HepG2 (cell line): ENCODE measurements around the gene ZNF394. TPM values are rescaled to one million over a fixed set of nuclear protein-coding genes. Genes with fewer than 3 reads are reported as not detected.

Experiments
- HMGXB4 ChIP-seq, 2 experiments: sonication (generic) in 1 of 2; formaldehyde crosslinking in 1 of 2; IDR thresholded peaks; 2 replicates each; pipeline versions ENCODE4 v1.4.0 to v1.6.1; 2018 to 2020; ENCODE audit warnings: missing genetic modification reagents in 2 of 2, borderline replicate concordance in 1 of 2, low read depth in 1 of 2, mild to moderate bottlenecking in 1 of 2, missing biosample characterization in 1 of 2
- KDM1A ChIP-seq: IDR thresholded peaks from 2 replicates; pipeline ENCODE4 v1.6.1; 2016; ENCODE audit warnings: missing compliant biosample characterization
- NFYC ChIP-seq: IDR thresholded peaks from 2 replicates; pipeline ENCODE4 v1.6.1; 2016; ENCODE audit warnings: missing genetic modification reagents, missing compliant biosample characterization
- NONO ChIP-seq, 2 experiments: fragments of 450-650 bp in 1 of 2; sonication (generic) in 1 of 2; formaldehyde crosslinking in 1 of 2; IDR thresholded peaks in 1 of 2; conservative IDR thresholded peaks in 1 of 2; 2 replicates each; pipeline versions ENCODE4 v1.6.1 to v1.8.0; 2017 to 2022; ENCODE audit warnings: mild to moderate bottlenecking in 1 of 2, missing genetic modification reagents in 1 of 2, moderate library complexity in 1 of 2
- PHF21A ChIP-seq: sonication (generic); formaldehyde crosslinking; IDR thresholded peaks from 2 replicates; pipeline ENCODE4 v1.5.0; 2020; ENCODE audit warnings: mild to moderate bottlenecking, missing genetic modification reagents
- RFX3 ChIP-seq: IDR thresholded peaks from 2 replicates; pipeline ENCODE4 v1.6.1; 2016; ENCODE audit warnings: missing biosample characterization, missing genetic modification reagents
- SETDB1 ChIP-seq: sonication (generic); formaldehyde crosslinking; IDR thresholded peaks from 2 replicates; pipeline ENCODE4 v1.5.1; 2020; ENCODE audit warnings: missing genetic modification reagents, mild to moderate bottlenecking, borderline replicate concordance
- SIX4 ChIP-seq: sonication (generic); formaldehyde crosslinking; IDR thresholded peaks from 2 replicates; pipeline ENCODE4 v1.4.0; 2020; ENCODE audit warnings: missing genetic modification reagents
- XBP1 ChIP-seq: sonication (generic); formaldehyde crosslinking; IDR thresholded peaks from 2 replicates; pipeline ENCODE4 v1.5.0; 2020; ENCODE audit warnings: missing genetic modification reagents
- YEATS4 ChIP-seq: sonication (generic); formaldehyde crosslinking; IDR thresholded peaks from 2 replicates; pipeline ENCODE4 v1.4.0; 2020; ENCODE audit warnings: missing genetic modification reagents, borderline replicate concordance
- ZFP82 ChIP-seq: sonication (generic); formaldehyde crosslinking; IDR thresholded peaks from 2 replicates; pipeline ENCODE4 v1.5.1; 2020; ENCODE audit warnings: mild to moderate bottlenecking, missing genetic modification reagents, borderline replicate concordance
- ZMYM2 ChIP-seq: sonication (generic); formaldehyde crosslinking; IDR thresholded peaks from 2 replicates; pipeline ENCODE4 v1.8.0; 2022; ENCODE audit warnings: mild to moderate bottlenecking, missing genetic modification reagents
- ZNF24 ChIP-seq: fragments of 450-650 bp; IDR thresholded peaks from 2 replicates; pipeline ENCODE4 v1.6.1; 2017; ENCODE audit warnings: antibody characterized with exemption, mild to moderate bottlenecking
- ZNF530 ChIP-seq: sonication (generic); formaldehyde crosslinking; IDR thresholded peaks from 2 replicates; pipeline ENCODE4 v1.5.0; 2020; ENCODE audit warnings: low read depth, mild to moderate bottlenecking, missing genetic modification reagents
- ZNF564 ChIP-seq: sonication (generic); formaldehyde crosslinking; IDR thresholded peaks from 2 replicates; pipeline ENCODE4 v1.8.1; 2023; ENCODE audit warnings: mild to moderate bottlenecking, missing genetic modification reagents
- ZNF567 ChIP-seq: sonication (generic); formaldehyde crosslinking; IDR thresholded peaks from 2 replicates; pipeline ENCODE4 v1.8.1; 2023; ENCODE audit warnings: mild to moderate bottlenecking, missing genetic modification reagents, borderline replicate concordance
- ZNF605 ChIP-seq: sonication (generic); formaldehyde crosslinking; IDR thresholded peaks from 2 replicates; pipeline ENCODE4 v1.8.0; 2022; ENCODE audit warnings: mild to moderate bottlenecking, missing genetic modification reagents
- ZNF816 ChIP-seq: sonication (generic); formaldehyde crosslinking; IDR thresholded peaks from 2 replicates; pipeline ENCODE4 v1.8.0; 2022; ENCODE audit warnings: missing genetic modification reagents, mild to moderate bottlenecking, borderline replicate concordance
- polyA plus RNA-seq, 8 experiments: library from polyadenylated mRNA; depleted of rRNA in 3 of 8; stranded (reverse) in 7 of 8; unstranded in 1 of 8; fragments of >200 nt; fragmentation: Illumina TruSeq in 4 of 8; extraction: Trizol in 4 of 8; gene quantifications; 2 replicates each; pipeline versions ENCODE4 v1.2.1 to v1.2.3, GENCODE V29; 2011 to 2016; ENCODE audit warnings: low read depth in 4 of 8, missing spikeins in 1 of 8, mixed read lengths in 1 of 8; ENCODE audit not compliant: insufficient read depth in 1 of 8
- total RNA-seq, 5 experiments: library from RNA; depleted of rRNA; stranded (reverse); fragments of >200 nt; fragmentation: Illumina TruSeq; extraction: Trizol; gene quantifications; 2 replicates each; pipeline ENCODE4 v1.2.3, GENCODE V29; 2016; ENCODE audit warnings: low read depth in 1 of 5
- TF ChIP-seq, protein P1 (sequence below): sonication (generic); formaldehyde crosslinking; IDR thresholded peaks from 2 replicates; pipeline ENCODE4 v1.5.0; 2020; ENCODE audit warnings: mild to moderate bottlenecking, missing genetic modification reagents, borderline replicate concordance
- TF ChIP-seq, protein P2 (sequence below): sonication (generic); formaldehyde crosslinking; IDR thresholded peaks from 2 replicates; pipeline ENCODE4 v1.8.0; 2022; ENCODE audit warnings: mild to moderate bottlenecking, missing genetic modification reagents
- TF ChIP-seq, protein P3 (sequence below): IDR thresholded peaks from 2 replicates; pipeline ENCODE4 v1.6.1; 2016; ENCODE audit warnings: control low read depth

ZNF394 gene
- total and polyA plus RNA-seq, 2 of the 13 experiments (the other 11 are each of a cell fraction or from before 2014, with no cell fraction given) = 7.8 to 19.6 TPM

GRCh38 chr7:99472561-99473314 is 27.3 kb downstream of the ZNF394 start, which contains the start of gene ZNF789 (continued):
- TF ChIP-seq KDM1A (no peak), SIX4 (CRISPR knock-in tag) (no peak), NFYC (CRISPR knock-in tag) (peak; percentile 90), SETDB1 (CRISPR knock-in tag) (no peak), HMGXB4 (CRISPR knock-in tag; IDR thresholded peaks at IDR 0.05; ENCODE audit: borderline replicate concordance in 1 of 2, low read depth in 1 of 2) (peak; percentile 69 to 80), ZNF605 (CRISPR knock-in tag) (peak; percentile 55; the same call in 1 of the 2 replicates), ZNF816 (CRISPR knock-in tag) (no peak), ZNF564 (CRISPR knock-in tag) (no peak; the same call in 1 of the 2 replicates), RFX3 (CRISPR knock-in tag) (no peak), ZNF24 (no peak), ZNF567 (CRISPR knock-in tag) (no peak), ZMYM2 (no peak), YEATS4 (peak; percentile 78), PHF21A (CRISPR knock-in tag) (peak; percentile 81), NONO (IDR thresholded peaks at IDR 0.05) (no peak), NONO (CRISPR knock-in tag; conservative IDR thresholded peaks at IDR 0.05) (peak; percentile 65; the same call in 1 of the 2 replicates), ZFP82 (no peak), ZNF530 (CRISPR knock-in tag) (no peak), XBP1 (CRISPR knock-in tag) (no peak)
- TF ChIP-seq, protein P1, sequence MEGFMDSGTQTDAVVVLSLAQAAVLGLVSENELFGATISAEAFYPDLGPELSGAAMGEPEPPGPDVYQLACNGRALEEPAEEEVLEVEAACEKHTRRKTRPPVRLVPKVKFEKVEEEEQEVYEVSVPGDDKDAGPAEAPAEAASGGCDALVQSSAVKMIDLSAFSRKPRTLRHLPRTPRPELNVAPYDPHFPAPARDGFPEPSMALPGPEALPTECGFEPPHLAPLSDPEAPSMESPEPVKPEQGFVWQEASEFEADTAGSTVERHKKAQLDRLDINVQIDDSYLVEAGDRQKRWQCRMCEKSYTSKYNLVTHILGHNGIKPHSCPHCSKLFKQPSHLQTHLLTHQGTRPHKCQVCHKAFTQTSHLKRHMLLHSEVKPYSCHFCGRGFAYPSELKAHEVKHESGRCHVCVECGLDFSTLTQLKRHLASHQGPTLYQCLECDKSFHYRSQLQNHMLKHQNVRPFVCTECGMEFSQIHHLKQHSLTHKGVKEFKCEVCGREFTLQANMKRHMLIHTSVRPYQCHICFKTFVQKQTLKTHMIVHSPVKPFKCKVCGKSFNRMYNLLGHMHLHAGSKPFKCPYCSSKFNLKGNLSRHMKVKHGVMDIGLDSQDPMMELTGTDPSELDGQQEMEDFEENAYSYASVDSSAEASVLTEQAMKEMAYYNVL (CRISPR knock-in tag) = no peak; the same call in 1 of the 2 replicates
- TF ChIP-seq, protein P2, sequence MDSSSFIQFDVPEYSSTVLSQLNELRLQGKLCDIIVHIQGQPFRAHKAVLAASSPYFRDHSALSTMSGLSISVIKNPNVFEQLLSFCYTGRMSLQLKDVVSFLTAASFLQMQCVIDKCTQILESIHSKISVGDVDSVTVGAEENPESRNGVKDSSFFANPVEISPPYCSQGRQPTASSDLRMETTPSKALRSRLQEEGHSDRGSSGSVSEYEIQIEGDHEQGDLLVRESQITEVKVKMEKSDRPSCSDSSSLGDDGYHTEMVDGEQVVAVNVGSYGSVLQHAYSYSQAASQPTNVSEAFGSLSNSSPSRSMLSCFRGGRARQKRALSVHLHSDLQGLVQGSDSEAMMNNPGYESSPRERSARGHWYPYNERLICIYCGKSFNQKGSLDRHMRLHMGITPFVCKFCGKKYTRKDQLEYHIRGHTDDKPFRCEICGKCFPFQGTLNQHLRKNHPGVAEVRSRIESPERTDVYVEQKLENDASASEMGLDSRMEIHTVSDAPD = no peak
- TF ChIP-seq, protein P3, sequence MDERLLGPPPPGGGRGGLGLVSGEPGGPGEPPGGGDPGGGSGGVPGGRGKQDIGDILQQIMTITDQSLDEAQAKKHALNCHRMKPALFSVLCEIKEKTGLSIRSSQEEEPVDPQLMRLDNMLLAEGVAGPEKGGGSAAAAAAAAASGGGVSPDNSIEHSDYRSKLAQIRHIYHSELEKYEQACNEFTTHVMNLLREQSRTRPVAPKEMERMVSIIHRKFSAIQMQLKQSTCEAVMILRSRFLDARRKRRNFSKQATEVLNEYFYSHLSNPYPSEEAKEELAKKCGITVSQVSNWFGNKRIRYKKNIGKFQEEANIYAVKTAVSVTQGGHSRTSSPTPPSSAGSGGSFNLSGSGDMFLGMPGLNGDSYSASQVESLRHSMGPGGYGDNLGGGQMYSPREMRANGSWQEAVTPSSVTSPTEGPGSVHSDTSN = 0 out of 2 replicates have a peak, but pooled peaks have one; percentile 24
